ENCODE data around the gene PIK3R5.

GRCh38 chr17:8835631-8836364 is 129.7 kb downstream of the PIK3R5 start:
- TF ChIP-seq CTCF (conservative IDR thresholded peaks at IDR 0.05; ENCODE audit: low read depth, low read length) (no peak), EZH2 (IDR thresholded peaks at IDR 0.05; ENCODE audit: borderline replicate concordance, low read depth, low read length, poor library complexity, severe bottlenecking) (no peak)

Measured in A673 (cell line).